SU-DHL-6 (cell line): Measurements from ENCODE around the gene ACTN1.

Experiments used
- CTCF ChIP-seq: fragments of 200-600 bp; sonication (generic); IDR thresholded peaks from one replicate; pipeline ENCODE4 v1.5.1; 2017; ENCODE audit warnings: antibody characterized with exemption, mild to moderate bottlenecking, low read length, moderate library complexity; ENCODE audit not compliant: insufficient read depth, poor library complexity, severe bottlenecking
- EZH2phosphoT487 ChIP-seq: fragments of 200-600 bp; sonication (generic), shearing (Covaris generic); conservative IDR thresholded peaks from 2 replicates; pipeline ENCODE4 v1.6.1; 2018; ENCODE audit warnings: mild to moderate bottlenecking, antibody characterized with exemption, low read length, moderate library complexity, mixed read lengths

DNA sequence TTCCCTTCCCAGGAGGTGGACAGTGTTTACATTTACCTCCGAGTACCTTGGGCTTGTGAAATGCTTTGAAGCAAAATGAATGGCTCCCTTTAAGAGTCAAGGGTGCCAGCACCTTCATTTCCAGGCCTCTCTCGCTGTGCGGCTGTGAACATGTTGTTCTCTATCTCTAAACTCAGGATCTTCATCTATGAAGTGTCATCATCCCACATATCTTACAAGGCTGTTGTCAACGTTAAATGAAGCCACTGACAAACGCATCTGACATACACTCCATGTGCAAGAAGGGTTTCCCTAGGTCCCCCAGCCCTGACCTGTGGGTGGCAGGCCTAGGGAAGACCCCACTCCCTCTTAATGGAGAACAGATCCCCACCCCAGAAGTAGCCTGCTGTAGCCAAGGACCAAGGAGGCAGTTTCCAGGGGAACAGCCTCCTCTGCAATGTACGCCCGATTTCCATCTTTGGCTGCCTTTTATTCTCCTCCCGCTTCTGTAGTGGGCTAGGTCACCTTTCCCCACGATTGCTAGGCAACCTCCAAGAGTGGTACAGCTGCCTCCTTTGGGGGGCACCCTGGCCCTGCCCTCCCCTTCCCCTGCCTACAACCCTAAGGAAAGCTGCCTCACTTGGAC, 7.6 kb downstream of the ACTN1 start:
- no peak for TF ChIP-seq CTCF
- TF ChIP-seq EZH2phosphoT487, result no peak
